HG02763 (cell line): Measurements from ENCODE around the gene PIM2.
"Not testable (repeated sequence)": the region's sequence is repeated elsewhere in the genome, so short reads cannot be mapped to it uniquely, and the experiment has no call there.

Experiments
- ATAC-seq: cut with Tn5 transposase; IDR thresholded peaks from one replicate; pipeline ENCODE4 v1.9.1; 2021; ENCODE audit warnings: mild to moderate bottlenecking, moderate library complexity; ENCODE audit not compliant: unreplicated experiment

Gene PIM2

DNA sequence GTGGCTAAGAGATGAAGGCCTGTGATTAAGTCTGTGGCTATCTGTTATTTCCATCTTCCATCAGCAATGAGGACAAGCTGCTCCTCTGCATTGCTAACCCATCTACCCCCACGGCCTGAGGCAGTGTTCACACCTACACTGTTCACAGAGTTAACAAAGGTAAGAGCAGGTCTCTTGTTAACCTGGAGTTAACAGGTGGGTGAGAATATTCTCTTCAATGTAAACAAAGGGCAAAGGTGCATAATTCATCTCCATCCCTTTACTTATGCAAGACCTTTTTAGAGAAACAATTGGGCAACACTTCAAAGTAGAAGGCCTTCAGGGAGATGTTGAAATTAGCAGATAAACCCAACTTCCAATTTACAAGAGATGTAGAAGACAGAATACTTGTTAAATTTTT is 10.2 kb downstream of the PIM2 start:
- ATAC-seq, result no peak

DNA sequence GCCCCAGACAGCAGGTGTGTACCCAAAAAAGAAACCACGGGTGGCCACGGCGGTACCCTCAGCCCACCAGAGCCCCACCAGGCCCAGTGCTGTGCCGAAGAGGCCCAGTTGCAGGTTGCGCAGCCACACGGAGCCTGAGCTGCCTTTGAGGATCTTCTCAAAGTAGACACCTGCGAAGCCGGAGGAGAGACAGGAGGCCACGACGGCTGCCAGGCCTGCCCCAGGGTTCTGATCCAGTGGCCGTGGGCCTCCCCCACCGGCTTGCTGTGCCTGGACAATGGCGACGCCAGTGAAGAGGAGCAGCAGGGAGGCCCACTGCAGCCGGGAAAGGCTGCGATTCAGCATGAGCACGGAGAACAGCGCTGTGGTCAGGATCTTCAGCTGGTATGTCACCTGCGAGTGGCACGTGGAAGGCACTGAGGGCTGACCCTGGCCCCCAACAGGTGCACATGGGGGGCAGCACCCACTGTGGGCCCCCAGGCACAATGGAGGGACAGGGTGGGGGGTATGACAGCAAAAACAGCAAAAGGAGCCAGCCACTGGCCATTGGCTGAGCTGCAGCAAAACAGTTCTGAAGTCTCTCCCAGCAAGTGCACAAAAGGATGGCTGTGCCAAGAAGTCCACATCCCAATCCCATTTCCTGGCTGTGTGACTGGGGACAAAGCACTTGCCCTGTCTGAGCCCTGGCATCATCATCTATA is 13.6 kb downstream of the PIM2 start:
- ATAC-seq, result no peak

GRCh38 chrX:48904626-48905025 is 14.2 kb downstream of the PIM2 start:
- ATAC-seq, result no peak

- no peak for ATAC-seq
These were observed 14.6 kb downstream of the PIM2 start for GRCh38 chrX:48904180-48904579.

- no peak for ATAC-seq
These were observed 15.5 kb downstream of the PIM2 start for GRCh38 chrX:48903290-48903689.

DNA sequence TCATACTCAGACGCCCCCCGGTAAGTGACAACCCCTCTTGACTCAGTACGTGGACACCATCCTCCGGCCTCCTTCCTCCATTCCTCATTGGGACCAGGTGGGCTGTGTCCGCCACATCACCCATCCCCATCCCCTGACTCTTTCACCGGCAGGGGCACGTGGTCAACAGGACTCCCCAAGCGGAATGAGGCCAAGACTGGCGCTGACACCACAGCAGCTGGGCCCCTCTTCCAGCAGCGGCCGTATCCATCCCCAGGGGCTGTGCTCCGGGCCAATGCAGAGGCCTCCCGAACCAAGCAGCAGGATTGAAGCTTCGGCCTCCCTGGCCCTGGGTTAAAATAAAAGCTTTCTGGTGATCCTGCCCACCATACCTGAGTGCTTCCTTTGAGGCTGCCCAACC is 16.0 kb downstream of the PIM2 start:
- ATAC-seq, result no peak

GRCh38 chrX:48902135-48902534 is 16.7 kb downstream of the PIM2 start:
- ATAC-seq, result no peak

DNA sequence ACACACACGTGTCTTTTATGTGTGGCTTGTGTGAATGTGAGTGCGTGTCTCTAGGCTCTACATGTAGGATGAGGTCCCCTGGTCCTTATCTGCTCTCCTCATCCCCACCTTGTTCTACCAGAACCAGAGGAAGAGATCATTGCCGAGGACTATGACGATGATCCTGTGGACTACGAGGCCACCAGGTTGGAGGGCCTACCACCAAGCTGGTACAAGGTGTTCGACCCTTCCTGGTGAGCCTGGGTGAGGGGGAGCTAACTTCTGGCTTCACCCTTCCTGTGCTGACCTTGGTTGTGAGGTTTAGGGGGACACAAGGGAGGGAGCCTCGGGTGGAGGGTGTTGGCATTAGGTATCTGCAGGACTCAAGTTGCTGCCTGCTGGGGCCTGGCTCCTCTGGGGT is 17.8 kb downstream of the PIM2 start:
- no peak for ATAC-seq

DNA sequence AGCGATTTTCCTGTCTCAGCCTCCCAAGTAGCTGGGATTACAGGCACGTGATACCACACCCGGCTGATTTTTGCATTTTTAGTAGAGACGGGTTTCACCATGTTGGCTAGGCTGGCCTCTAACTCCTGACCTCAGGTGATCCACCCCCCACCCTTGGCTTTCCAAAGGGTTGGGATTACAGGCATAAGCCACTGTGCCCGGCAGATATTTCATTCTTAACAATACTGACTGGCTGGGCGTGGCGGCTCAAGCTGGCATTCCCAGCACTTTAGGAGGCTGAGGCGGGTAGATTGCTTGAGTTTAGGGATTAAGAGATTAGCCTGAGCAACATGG is 19.8 kb downstream of the PIM2 start:
- no peak for ATAC-seq

DNA sequence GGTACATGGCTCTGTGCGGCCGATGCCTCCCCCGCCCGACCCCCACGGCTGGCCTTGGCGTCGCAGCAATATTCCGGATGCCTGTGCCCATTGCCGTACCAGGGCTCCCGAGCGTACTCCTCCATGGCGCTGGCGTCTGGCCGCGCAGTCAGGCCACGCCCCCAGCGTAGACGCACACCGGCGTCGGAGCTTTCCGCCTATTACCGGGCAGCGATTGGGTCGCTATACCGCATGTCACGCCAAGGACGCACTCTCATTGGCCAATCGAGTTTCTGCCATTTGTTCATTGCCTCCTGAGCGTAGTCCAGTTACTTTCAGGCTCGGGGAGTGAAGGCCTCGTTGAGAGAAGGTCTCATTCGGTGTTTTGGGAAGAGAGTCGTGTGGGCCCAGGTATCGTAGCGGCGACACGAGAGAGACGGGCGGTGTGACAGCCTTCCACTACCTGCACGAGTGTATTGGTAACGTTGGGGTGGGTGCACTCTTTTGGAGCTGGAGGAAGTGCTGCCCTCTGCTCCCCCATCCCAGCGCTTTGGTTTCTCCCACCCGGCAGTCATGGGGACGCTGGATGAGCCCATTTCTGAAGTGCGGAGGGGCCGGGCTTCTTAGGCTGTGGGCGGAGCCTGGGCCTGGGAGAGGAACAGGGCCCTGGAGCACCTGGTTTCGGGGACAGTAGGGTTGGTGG is 21.1 kb downstream of the PIM2 start, which contains the start of the genes PQBP1 and TIMM17B:
Gene PQBP1, plus strand, starts transcription at position 306 of the 682 bp plus-strand sequence. CDS start 580 bp downstream, outside the sequence.
Gene TIMM17B, minus strand, starts transcription at position 144 of the 682 bp plus-strand sequence. Its CDS starts 19 bp downstream, at position 125.
- peak; percentile 87 for ATAC-seq

GRCh38 chrX:48897157-48897624 is 21.6 kb downstream of the PIM2 start:
- ATAC-seq, result peak; percentile 17

DNA sequence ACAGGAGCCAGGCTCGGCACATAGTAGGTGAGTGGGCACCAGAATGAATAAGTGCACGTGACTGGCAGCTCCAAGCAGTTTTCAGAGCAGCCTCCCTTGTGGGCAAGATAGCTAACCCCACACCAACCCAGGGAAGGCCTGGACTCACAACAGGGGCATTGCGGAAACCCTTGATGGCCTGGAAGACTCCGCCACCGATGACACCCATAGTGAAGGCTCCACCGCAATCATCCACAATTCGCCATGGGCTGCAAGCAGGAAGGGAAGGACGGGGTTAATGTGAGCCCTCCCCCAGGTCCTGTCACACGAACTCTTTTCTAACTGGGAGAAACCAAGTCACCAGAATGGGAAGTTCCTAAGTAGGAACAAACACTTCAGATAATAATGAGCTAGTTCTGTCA is 22.2 kb downstream of the PIM2 start:
- ATAC-seq, result no peak

DNA sequence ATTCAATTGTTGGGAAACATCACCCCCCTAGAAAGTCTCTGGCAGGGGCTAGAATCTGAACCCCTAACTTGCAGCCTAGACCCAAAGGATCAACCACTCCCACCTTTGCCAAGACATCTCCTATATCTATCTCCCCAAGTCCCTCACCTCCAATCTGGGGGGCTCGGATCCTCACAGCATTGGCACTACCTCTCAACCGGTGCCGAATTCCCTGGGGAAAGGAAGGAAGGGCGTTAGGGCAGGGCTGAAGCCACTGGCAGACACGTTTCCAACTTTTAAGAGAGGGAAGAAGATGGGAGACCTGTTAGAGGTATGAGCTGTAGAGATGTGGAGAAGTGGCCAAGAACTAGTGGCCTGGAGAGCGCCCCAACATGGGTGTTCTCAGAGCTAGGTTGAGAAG is 23.9 kb downstream of the PIM2 start:
- ATAC-seq, result no peak

DNA sequence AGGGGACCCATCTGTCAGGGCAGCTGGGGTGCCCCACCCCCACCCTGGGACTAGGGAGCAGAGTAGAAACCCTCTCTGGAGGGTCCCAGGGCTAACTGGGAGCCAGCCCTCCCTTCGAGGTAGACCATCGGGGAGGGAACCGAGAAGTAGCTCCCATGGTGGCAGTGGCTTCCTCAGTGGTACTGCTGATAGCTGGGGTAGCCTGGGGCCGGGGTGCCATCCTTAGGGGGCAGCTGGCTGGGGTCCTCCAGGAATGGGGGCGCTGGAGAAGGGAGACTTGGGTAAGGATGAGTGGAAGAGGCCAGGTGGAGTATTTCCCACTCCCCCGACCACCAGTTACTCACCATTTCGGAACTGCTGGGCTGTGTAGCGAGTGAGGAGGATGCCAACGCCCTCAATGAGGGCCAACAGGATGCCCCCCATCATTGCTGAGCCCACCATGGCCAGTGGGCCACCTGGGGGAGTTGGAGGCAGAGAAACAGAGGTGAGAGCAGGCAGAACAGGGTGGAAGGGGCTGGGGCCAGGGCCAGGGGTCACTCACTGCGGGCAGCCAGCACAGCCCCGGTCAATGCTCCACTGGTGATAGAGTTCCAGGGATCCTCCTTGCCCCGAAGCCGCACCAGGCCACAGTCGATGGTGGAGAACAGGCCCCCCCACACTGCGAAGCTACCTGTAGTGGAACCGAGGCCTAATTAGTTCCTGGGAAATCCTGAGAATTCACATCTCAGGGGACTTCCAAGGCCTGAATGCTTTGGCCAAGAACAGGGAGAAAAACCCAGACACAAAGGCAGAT is 25.1 kb downstream of the PIM2 start:
- ATAC-seq, result no peak

DNA sequence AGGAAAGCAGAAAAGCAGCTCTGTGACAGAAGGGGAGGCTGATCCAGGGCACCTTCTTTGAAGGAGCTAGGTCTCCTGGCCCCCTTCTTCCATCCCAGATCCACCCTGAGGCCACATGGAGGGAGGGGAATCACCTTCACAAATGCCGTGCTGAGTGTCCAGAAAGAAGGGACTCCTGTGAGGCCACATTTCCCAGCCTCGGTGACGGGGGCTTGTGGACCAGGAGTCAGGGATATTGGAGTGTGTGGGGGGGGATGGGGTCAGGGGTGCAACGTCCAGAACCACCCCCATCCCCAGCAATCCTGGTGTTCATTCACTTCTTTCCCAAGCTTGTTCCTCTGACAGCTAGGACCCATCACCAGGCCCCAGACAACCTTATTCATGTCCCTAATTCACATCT is 25.9 kb downstream of the PIM2 start:
- ATAC-seq, result no peak

DNA sequence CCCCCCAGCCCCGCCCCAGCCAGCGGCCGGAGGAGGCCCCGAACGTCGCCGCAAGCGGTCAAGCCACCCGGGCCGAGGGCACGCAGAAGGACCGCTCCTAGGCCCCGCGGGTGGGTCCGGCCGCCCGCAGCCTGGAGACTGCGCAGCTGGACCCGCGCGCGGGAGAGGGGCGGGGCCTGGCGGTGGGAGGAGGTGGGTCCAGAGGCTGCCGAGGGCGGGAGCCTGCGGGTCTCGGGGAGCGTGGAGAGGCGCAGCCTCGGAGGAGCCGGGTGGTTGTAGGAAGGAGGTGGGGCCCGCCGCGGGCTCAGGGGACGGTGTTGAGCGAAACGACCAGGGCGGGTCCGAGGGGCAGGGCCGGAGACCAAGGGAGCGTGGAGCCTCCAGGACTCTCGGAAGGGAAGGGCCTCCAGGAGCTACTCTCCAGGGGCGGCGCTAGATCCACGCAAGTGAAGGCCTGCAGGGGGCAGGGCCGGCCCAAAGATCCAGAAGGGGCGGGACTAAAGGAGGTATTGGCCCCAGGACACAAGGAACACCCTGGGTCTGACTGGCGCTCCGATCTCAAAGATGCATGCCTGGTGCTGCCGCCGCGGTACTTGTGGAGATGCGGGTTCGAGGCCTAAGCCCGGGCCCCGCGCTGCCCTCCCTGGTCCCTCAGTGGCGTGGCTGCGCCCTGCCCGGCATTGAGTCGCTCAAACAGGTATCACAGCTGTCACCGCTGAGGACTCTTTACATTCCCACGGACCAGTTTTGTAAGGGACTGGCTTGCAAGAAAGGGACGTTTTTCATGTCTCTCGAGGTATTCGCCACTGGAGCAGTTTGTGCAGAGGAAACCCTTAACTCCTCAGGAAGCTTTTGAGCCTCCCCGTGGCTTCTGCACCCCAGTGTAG is 27.2 kb downstream of the PIM2 start:
- peak; percentile 64 for ATAC-seq

- peak; percentile 32 for ATAC-seq
These were observed 27.9 kb downstream of the PIM2 start for GRCh38 chrX:48890934-48891401.

DNA sequence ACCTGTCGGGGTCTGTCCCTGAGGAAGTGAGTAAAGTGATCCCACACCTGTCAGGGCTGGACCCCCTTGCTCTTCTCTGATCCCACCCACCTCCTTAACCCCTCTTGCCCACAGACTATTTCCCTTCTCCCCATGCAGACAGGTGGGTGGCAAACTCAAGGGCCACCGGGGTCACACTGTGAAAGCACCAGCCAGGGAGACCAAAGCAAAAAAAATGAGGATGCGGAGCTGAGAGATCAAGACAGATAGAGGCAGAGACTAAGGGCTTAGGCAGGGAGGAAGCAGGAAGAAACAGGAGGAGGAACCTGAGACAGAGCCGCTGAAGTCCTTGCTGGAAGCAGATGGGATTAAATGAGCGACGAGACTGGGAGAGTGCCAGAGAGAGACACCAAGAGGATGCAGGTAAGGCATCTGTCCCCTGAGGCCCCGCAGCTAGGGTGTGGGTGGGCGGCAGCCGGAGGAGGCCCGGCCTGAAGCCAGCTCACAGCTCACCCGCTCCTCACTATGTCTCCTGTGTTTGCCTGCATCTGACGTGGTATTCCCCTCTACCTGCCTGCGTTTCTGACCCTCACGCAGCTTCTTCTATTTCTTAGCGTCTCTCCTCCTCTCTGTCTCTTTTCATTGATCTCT is 28.4 kb downstream of the PIM2 start:
- no peak for ATAC-seq

DNA sequence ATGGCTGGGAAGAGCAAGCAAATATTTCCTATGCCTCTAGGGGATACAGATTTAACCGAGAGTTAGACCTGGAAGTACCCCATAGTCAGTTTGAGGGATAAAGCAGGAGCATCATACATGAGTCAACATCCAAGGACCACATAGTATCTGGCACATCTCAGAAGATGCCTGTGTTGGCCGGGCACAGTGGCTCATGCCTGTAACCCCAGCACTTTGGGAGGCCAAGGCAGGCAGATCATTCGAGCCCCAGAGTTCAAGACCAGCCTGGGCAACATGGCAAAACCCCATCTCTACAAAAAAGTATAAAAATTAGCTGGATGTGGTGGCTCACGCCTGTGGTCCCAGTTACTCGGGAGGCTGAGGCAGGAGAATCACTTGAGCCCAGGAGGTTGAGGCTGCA is 32.2 kb downstream of the PIM2 start:
- not testable (repeated sequence) for ATAC-seq

DNA sequence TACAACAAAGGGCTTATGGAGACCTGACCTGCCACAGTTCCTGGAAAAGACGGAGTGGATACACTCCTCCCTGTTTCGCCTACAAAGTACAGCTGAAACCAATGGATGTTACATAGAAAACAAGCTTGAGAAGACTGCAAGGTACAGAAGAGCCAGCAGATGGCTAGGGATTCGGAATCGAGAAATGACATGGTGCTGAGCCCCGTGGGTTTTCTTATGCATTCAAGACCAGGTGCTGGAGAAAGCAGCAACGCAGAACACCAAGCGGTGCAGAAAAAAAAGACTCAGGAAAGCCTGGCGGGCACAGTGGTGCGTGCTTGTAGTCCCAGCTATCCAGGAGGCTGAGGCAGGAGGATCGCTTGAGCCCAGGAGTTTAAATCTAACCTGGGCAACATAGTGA is 35.1 kb downstream of the PIM2 start:
- no peak for ATAC-seq
